ENCODE results near the gene REX1BD. TPM values are rescaled to one million over a fixed set of nuclear protein-coding genes. Genes with fewer than 3 reads are reported as not detected.
A peak's percentile ranks its signal among the peaks of the same experiment; 100 is the strongest.

The REX1BD gene
- total RNA-seq, 1 experiment from 2014 or later = 39.9 TPM

DNA sequence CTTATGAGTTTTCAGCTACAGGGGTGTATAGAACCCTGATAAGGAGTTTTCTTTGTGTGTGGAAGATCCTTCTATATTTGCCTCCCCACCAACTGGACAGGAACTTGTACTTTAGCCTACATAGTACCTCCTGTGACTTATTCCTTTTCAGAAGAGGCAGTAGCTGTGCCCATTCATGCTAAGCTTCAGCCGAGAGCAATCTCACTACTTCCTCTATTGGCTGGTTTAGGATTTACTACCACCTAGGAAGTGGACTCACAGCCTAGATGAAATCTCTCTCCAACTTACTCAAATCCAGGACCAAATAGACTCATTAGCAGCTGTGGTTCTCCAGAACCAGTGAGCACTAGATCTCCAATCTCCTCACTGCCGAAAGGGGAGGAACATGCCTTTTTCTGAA, 2.3 kb upstream of the REX1BD start:
- intact Hi-C loops (cut with micrococcal nuclease; ENCODE audit: unreplicated experiment) = no loop called here
- Mint-ChIP-seq H3K4me3 (ENCODE audit: low read depth, unreplicated experiment) (no peak overlapping the region), H3K27ac (ENCODE audit: unreplicated experiment) (no peak overlapping the region), H3K9me3 (ENCODE audit: low read depth, unreplicated experiment) (no peaks in the 10 kb centered on the region), H3K27me3 (ENCODE audit: unreplicated experiment) (no peaks in the 10 kb centered on the region), H3K4me1 (ENCODE audit: low read depth, unreplicated experiment) (peaks cover 10% of the 10 kb centered on the region), H3K36me3 (ENCODE audit: insufficient read depth, unreplicated experiment) (peaks cover 20% of the 10 kb centered on the region)
- BruUV-seq (replicated peaks) = no TSS peak
- CTCF ChIA-PET = interaction anchor here (1.2 to 1.3 kb wide), 2 partner anchors 15 to 261 kb away, joined by 3 read pairs; partner anchors contain the start of gene UBA52
- no peak for TF ChIP-seq CTCF (IDR thresholded peaks at IDR 0.05; ENCODE audit: unreplicated experiment)
- no peak for DNase-seq

GRCh38 chr19:18587561-18587960, 1.0 kb upstream of the REX1BD start:
- DNase-seq = no peak
- no peak overlapping the region for H3K4me3 Mint-ChIP-seq (ENCODE audit: low read depth, unreplicated experiment)
- no TSS peak for BruUV-seq (replicated peaks)
- TF ChIP-seq CTCF (IDR thresholded peaks at IDR 0.05; ENCODE audit: unreplicated experiment) = no peak
- CTCF ChIA-PET = interaction anchor here (0.6 kb wide), 1 partner anchor 106 kb away, joined by 3 read pairs; no protein-coding TSS in a partner anchor
- no peak overlapping the region for H3K27ac Mint-ChIP-seq (ENCODE audit: unreplicated experiment)
- peaks cover 20% of the 10 kb centered on the region for H3K36me3 Mint-ChIP-seq (ENCODE audit: insufficient read depth, unreplicated experiment)
- intact Hi-C loops (cut with micrococcal nuclease; ENCODE audit: unreplicated experiment) = no loop called here
- H3K9me3 Mint-ChIP-seq (ENCODE audit: low read depth, unreplicated experiment) = no peaks in the 10 kb centered on the region
- no peaks in the 10 kb centered on the region for H3K27me3 Mint-ChIP-seq (ENCODE audit: unreplicated experiment)
- peaks cover 10% of the 10 kb centered on the region for H3K4me1 Mint-ChIP-seq (ENCODE audit: low read depth, unreplicated experiment)

DNA sequence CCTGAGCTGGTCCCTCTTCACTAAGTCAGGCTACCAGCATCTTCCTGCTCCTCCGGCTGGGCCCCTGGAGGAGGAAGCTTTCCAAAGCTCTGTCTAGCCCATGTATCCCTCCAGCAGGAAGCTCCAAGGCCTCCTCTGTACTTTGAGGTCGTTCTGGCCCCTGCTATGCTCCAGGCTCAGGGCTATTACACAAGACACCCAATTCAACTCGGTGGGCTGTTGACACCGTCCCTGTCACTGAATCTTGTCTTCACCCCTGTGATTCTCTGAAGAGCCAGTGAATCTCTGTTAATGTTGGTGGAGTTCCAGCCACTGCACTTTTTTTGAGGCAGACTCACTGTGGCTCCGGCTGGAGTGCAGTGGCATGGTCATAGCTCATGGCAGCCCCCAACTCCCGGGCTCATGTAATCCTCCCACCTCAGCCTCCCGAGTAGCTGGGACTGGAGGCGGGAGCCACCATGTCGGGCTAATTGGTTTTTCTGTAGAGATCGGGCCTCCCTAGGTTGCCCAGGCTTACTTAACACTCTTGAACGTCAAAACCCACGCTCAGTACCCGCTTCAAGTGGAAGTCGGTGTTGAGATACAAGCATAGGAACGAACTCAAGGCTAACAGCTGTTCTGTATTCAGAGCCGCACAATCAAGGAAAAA, 512 bp upstream of the REX1BD start:
- peak overlapping the region; percentile 76 for H3K4me3 Mint-ChIP-seq (ENCODE audit: low read depth, unreplicated experiment)
- peaks cover 10% of the 10 kb centered on the region for H3K4me1 Mint-ChIP-seq (ENCODE audit: low read depth, unreplicated experiment)
- TF ChIP-seq CTCF (IDR thresholded peaks at IDR 0.05; ENCODE audit: unreplicated experiment) = no peak
- intact Hi-C loops (cut with micrococcal nuclease; ENCODE audit: unreplicated experiment) = no loop called here
- no peaks in the 10 kb centered on the region for H3K9me3 Mint-ChIP-seq (ENCODE audit: low read depth, unreplicated experiment)
- H3K27me3 Mint-ChIP-seq (ENCODE audit: unreplicated experiment) = no peaks in the 10 kb centered on the region
- CTCF ChIA-PET = interaction anchor here (0.6 kb wide), 1 partner anchor 106 kb away, joined by 3 read pairs; no protein-coding TSS in a partner anchor
- peaks cover 20% of the 10 kb centered on the region for H3K36me3 Mint-ChIP-seq (ENCODE audit: insufficient read depth, unreplicated experiment)
- no peak overlapping the region for H3K27ac Mint-ChIP-seq (ENCODE audit: unreplicated experiment)
- no peak for DNase-seq
- no TSS peak for BruUV-seq (replicated peaks)

DNA sequence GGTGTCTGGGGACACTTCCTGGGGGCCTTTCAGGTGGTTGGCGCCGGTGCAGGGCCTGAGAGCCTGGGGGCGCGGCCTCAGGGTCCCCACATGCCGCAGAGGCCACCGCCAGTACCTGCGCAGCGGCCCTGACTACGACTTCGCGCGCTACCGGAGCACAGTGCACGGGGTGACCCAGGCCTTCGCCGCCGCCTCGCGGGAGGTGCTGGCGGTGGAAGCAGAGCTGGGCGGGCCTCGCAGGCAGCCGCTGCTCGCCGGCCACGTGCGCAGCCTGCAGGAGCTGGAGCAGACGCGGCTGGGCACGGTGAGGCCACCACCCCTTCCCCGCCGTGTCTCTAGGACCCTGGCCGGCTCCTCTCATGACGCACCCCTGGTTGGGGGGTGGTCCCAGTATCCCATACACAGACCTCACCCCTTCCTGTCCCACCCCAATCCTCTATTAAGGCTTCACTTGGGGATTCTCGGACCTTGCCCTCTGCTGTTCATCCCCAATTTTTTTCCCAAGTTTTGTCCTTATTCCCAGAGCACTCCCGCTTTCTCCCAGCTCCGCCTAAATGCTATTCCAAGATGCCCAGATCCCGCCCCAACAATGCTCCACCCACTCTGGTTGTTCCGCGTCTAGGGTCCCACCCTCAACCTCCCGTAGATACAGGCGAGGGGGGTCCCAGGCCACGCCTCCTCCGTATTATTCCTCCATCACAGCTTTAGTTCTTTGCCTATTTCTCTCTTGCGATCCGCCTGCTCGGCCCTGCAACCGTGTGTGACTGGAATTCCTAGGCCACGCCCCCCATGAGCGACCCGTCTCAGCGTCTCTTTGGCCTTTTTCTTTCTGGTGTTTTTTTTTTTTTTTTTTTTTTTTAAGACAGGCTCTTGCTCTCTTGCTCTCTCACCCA, 1.0 kb downstream of the REX1BD start:
- peaks cover 10% of the 10 kb centered on the region for H3K4me1 Mint-ChIP-seq (ENCODE audit: low read depth, unreplicated experiment)
- TF ChIP-seq CTCF (IDR thresholded peaks at IDR 0.05; ENCODE audit: unreplicated experiment) = no peak

More for the DNA sequence above, 1.0 kb downstream of the REX1BD start:
- Mint-ChIP-seq H3K4me3 (ENCODE audit: low read depth, unreplicated experiment) (peak overlapping the region; percentile 76), H3K36me3 (ENCODE audit: insufficient read depth, unreplicated experiment) (peaks cover 20% of the 10 kb centered on the region), H3K9me3 (ENCODE audit: low read depth, unreplicated experiment) (no peaks in the 10 kb centered on the region), H3K27ac (ENCODE audit: unreplicated experiment) (peak overlapping the region; percentile 76), H3K27me3 (ENCODE audit: unreplicated experiment) (no peaks in the 10 kb centered on the region)
- intact Hi-C loops (cut with micrococcal nuclease; ENCODE audit: unreplicated experiment) = no loop called here
- CTCF ChIA-PET = interaction anchor here (0.6 to 1.3 kb wide), 4 partner anchors 8 to 69 kb away, joined by 3 to 8 read pairs (median 4); partner anchors contain the start of gene UBA52
- DNase-seq = peak; percentile 67
- no TSS peak for BruUV-seq (replicated peaks)

All from Calu3 (cell line).